Upper lobe of left lung (tissue), 6 donors: Measurements from ENCODE around the gene TMEM127. TPM values are rescaled to one million over a fixed set of nuclear protein-coding genes. Genes with fewer than 3 reads are reported as not detected.

Experiments
- ATAC-seq, 2 donors: fragments of 200-7000 bp; cut with Tn5 transposase; one replicate each; pipeline ENCODE4 v1.9.1; 2022; ENCODE audit warnings: mild to moderate bottlenecking in 2 of 2, moderate library complexity in 2 of 2; ENCODE audit not compliant: low FRiP score in 2 of 2
- DNase-seq, 2 donors: peaks; one replicate each; pipeline ENCODE4 v3.0.0-alpha.2; 2019 to 2020
- H3K27ac ChIP-seq, 4 donors: fragments of 200-600 bp; sonication (generic); one replicate each; pipeline ENCODE4 v1.5.1; 2016 to 2019
- H3K27me3 ChIP-seq, 4 donors: fragments of 200-600 bp; sonication (generic); one replicate each; pipeline ENCODE4 v1.5.1; 2017 to 2019
- H3K36me3 ChIP-seq, 4 donors: fragments of 200-600 bp; sonication (generic); one replicate each; pipeline ENCODE4 v1.5.1; 2016 to 2019
- H3K4me1 ChIP-seq, 4 donors: fragments of 200-600 bp; sonication (generic); one replicate each; pipeline ENCODE4 v1.5.1; 2018 to 2019
- H3K4me3 ChIP-seq, 4 donors: fragments of 200-600 bp; sonication (generic); one replicate each; pipeline ENCODE4 v1.5.1; 2017 to 2019; ENCODE audit warnings: mild to moderate bottlenecking in 2 of 4, moderate library complexity in 1 of 4
- H3K9me3 ChIP-seq, 4 donors: fragments of 200-600 bp; sonication (generic); one replicate each; pipeline ENCODE4 v1.5.1; 2018 to 2019
- CTCF ChIP-seq, 6 experiments: fragments of 450-650 bp in 4 of 6; fragments of 200-600 bp in 2 of 6; sonication (generic) in 2 of 6; IDR thresholded peaks; one replicate each; pipeline ENCODE4 v1.5.1; 2016 to 2019; ENCODE audit warnings: antibody characterized with exemption in 6 of 6
- EP300 ChIP-seq, 4 donors: sonication (generic); formaldehyde crosslinking; IDR thresholded peaks; one replicate each; pipeline ENCODE4 v1.5.1; 2017; ENCODE audit warnings: antibody characterized with exemption in 4 of 4, control low read depth in 2 of 4
- POLR2A ChIP-seq, 4 donors: fragments of 450-650 bp; IDR thresholded peaks; one replicate each; pipeline ENCODE4 v1.5.1; 2016 to 2017; ENCODE audit warnings: antibody characterized with exemption in 4 of 4, mild to moderate bottlenecking in 2 of 4
- POLR2AphosphoS5 ChIP-seq, 2 donors: sonication (generic); formaldehyde crosslinking; IDR thresholded peaks; one replicate each; pipeline ENCODE4 v1.5.1; 2017; ENCODE audit warnings: antibody characterized with exemption in 2 of 2
- WGBS, 2 donors: methylation state at CpG; one replicate each; pipeline ENCODE4 v1.1.5; 2017 to 2018; 5-methylcytosine and 5-hydroxymethylcytosine counted together
- total RNA-seq, 6 donors: library from RNA; depleted of rRNA in 4 of 6; stranded (reverse); fragments of >200 nt in 4 of 6; gene quantifications; one replicate each; pipeline versions ENCODE4 v1.1.0 to v1.2.1, GENCODE V29; 2016 to 2021
- donor health status: DM: no; HTN: no; CAD: no; lungs with moderate emphysema.
- donor health status: DM: no; HTN: yes; CAD: no; lungs with severe emphysema.

TMEM127 gene
- total RNA-seq, 6 donors from 2014 or later, result 21.0 to 75.8 (median 44.8) TPM

- H3K9me3 ChIP-seq, result no peaks in the 10 kb centered on the region
- H3K36me3 ChIP-seq, result no peaks in the 10 kb centered on the region
- peaks cover 39 to 44% (median 40%) of the 10 kb centered on the region in 4 donors for H3K4me1 ChIP-seq
- DNase-seq (no peak), ATAC-seq (no peak)
- H3K27ac ChIP-seq, result peak overlapping the region; percentile 91 to 97 (median 95)
- no peak for TF ChIP-seq POLR2AphosphoS5 (IDR thresholded peaks at IDR 0.05)
- no peak for TF ChIP-seq CTCF (IDR thresholded peaks at IDR 0.05)
- no peak for TF ChIP-seq EP300 (IDR thresholded peaks at IDR 0.05)
- no peak for TF ChIP-seq POLR2A (IDR thresholded peaks at IDR 0.05)
- 8 to 10% methylated on average over 18 to 20 of the region's 21 CpGs for WGBS, 2 donors
- H3K4me3 ChIP-seq, result peak overlapping the region; percentile 75 to 96 (median 84)
- H3K27me3 ChIP-seq, result no peaks in the 10 kb centered on the region
These were observed 56.6 kb downstream of the TMEM127 start for GRCh38 chr2:96209011-96209728.

GRCh38 chr2:96208143-96209010, 57.4 kb downstream of the TMEM127 start, which contains the start of gene STARD7:
TSS of gene STARD7 (minus strand) at chr2:96208827. CDS start at chr2:96208434, 393 bp downstream.
- Histone ChIP-seq H3K9me3 (no peaks in the 10 kb centered on the region), H3K4me1 (peaks cover 46 to 52% (median 48%) of the 10 kb centered on the region in 4 donors), H3K27me3 (no peaks in the 10 kb centered on the region), H3K4me3 (peak within 1 kb of the TSS; percentile 75 to 96 (median 84)), H3K27ac (peak within 1 kb of the TSS; percentile 91 to 97 (median 95)), H3K36me3 (no peaks in the 10 kb centered on the region)
- ATAC-seq (peak; percentile 98), DNase-seq (peak; percentile 99 to 100)
- TF ChIP-seq EP300 (IDR thresholded peaks at IDR 0.05), result no peak
- TF ChIP-seq CTCF (IDR thresholded peaks at IDR 0.05), result peak in 4 of 6 experiments; percentile 31 to 55 (median 41)
- peak; percentile 63 to 99 (median 92) for TF ChIP-seq POLR2A (IDR thresholded peaks at IDR 0.05)
- TF ChIP-seq POLR2AphosphoS5 (IDR thresholded peaks at IDR 0.05), result peak; percentile 86 to 98
- WGBS, 2 donors, result 0% methylated on average over 1 to 22 of the region's 100 CpGs

GRCh38 chr2:96207774-96208142, 58.0 kb downstream of the TMEM127 start:
- TF ChIP-seq POLR2AphosphoS5 (IDR thresholded peaks at IDR 0.05), result no peak
- no peak for TF ChIP-seq CTCF (IDR thresholded peaks at IDR 0.05)
- no peak for TF ChIP-seq POLR2A (IDR thresholded peaks at IDR 0.05)
- TF ChIP-seq EP300 (IDR thresholded peaks at IDR 0.05), result no peak
- ATAC-seq, result no peak
- Histone ChIP-seq H3K36me3 (no peaks in the 10 kb centered on the region), H3K27me3 (no peaks in the 10 kb centered on the region), H3K4me3 (peak overlapping the region; percentile 75 to 96 (median 84)), H3K9me3 (no peaks in the 10 kb centered on the region), H3K27ac (peak overlapping the region; percentile 91 to 97 (median 95)), H3K4me1 (peaks cover 49 to 58% (median 52%) of the 10 kb centered on the region in 4 donors)
- no peak for DNase-seq
- 0 to 1% methylated on average over 8 of the region's 12 CpGs for WGBS, 2 donors

- H3K4me1 ChIP-seq, result peaks cover 50 to 64% (median 58%) of the 10 kb centered on the region in 4 donors
- H3K9me3 ChIP-seq, result no peaks in the 10 kb centered on the region
- peak overlapping the region; percentile 91 to 97 (median 95) for H3K27ac ChIP-seq
- DNase-seq, result no peak
- TF ChIP-seq EP300 (IDR thresholded peaks at IDR 0.05) (no peak), POLR2A (IDR thresholded peaks at IDR 0.05) (no peak), CTCF (IDR thresholded peaks at IDR 0.05) (no peak), POLR2AphosphoS5 (IDR thresholded peaks at IDR 0.05) (no peak)
- H3K36me3 ChIP-seq, result no peaks in the 10 kb centered on the region
- peak overlapping the region; percentile 75 to 96 (median 84) for H3K4me3 ChIP-seq
- no peaks in the 10 kb centered on the region for H3K27me3 ChIP-seq
- 11 to 12% methylated on average over 11 of the region's 11 CpGs for WGBS, 2 donors
- no peak for ATAC-seq
These were observed 58.6 kb downstream of the TMEM127 start for GRCh38 chr2:96207073-96207773.
